ENCODE data around the gene ZNF800.

ZNF800 gene

DNA sequence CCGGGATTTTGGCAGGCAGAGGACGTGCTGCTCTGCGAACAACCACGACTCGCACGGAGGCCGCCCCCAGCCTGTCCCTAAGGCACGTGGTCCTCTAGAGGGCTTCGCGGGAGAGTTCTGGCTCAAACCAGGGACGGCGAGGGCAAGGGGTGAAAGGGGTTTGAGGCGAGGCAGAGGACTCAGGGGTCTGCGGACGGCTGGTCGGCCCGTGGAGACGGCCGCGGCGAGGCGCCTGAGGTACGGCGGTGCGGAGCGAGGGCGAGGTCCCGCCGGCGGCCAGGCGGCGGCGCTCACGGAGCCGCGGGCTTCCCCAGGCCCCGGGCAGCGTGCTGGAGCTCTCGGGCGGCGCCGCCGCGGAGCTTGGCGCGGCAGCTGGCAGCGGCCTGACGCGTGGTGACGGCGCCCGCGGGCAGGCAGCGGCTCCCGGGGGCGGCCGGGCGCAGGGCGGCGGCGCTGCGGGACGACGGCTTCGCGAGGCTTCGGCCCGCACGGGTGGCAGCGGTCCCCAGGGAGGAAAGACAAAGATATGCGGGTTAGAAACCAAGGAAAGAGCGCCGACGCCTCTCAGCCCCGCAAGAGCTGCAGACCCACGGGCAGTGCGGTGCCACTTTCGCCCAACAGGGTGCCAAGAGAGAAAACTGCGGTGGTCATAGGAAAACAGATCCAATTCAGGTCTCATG lies 44.8 kb downstream of the ZNF800 start (continued):
- TF ChIP-seq YY1 (tag by site-specific recombination; IDR thresholded peaks at IDR 0.05) (no peak), ZNF600 (tag by site-specific recombination; IDR thresholded peaks at IDR 0.05) (no peak)

DNA sequence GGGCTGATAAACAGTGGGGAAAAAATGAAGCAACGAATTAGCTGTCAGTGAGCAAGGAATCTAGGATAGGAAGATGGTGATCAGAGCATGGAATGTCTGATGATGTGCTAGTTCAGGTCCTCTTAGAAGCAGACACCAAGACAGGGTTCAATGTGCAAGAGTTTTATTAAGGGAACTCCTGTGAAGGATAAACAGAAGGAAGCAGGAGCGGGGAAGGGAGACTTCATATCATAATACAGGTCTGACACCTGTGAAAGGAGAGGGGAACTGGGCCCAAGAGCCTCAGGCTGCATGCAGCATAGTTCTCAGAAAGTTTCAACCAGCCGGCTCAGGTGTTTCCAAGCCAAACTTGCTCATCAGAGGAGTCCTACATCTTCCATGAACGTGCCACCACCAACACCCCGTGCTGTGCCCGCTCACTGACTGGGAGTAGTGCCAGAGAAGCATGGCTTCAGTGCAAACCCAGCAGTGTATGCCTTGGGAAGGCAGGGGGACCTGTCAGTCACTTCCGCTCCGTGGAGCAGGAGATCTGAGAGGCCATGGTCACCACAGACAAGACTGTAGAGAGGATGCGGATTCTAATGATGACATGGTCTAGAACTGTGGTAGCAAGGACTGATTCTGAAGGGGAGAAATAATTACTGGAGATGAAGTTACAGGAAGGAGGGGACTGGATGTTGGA lies 45.8 kb downstream of the ZNF800 start:
- Histone ChIP-seq H3K36me3 (ENCODE audit: control insufficient read depth in 2 of 2, insufficient read depth in 1 of 2, low read length in 2 of 2) (no peaks in the 10 kb centered on the region), H3K27ac (ENCODE audit: extremely low read depth, low read depth, low read length) (no peak overlapping the region), H3K4me3 (ENCODE audit: low read depth, low read length) (no peak overlapping the region), H3K9me3 (ENCODE audit: control insufficient read depth, insufficient read depth, low read depth, low read length) (no peaks in the 10 kb centered on the region), H3K4me1 (ENCODE audit: control insufficient read depth, insufficient read depth, low read length) (no peaks in the 10 kb centered on the region)
- ChIA-PET POLR2A (no interaction called here), CTCF (interaction anchor here (0.6 to 3.3 kb wide), 11 partner anchors 9 to 628 kb away, joined by 3 to 22 read pairs (median 4); no protein-coding TSS in a partner anchor)
- TF ChIP-seq, protein P1, sequence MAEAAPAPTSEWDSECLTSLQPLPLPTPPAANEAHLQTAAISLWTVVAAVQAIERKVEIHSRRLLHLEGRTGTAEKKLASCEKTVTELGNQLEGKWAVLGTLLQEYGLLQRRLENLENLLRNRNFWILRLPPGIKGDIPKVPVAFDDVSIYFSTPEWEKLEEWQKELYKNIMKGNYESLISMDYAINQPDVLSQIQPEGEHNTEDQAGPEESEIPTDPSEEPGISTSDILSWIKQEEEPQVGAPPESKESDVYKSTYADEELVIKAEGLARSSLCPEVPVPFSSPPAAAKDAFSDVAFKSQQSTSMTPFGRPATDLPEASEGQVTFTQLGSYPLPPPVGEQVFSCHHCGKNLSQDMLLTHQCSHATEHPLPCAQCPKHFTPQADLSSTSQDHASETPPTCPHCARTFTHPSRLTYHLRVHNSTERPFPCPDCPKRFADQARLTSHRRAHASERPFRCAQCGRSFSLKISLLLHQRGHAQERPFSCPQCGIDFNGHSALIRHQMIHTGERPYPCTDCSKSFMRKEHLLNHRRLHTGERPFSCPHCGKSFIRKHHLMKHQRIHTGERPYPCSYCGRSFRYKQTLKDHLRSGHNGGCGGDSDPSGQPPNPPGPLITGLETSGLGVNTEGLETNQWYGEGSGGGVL (tag by site-specific recombination; IDR thresholded peaks at IDR 0.05), result no peak
- TF ChIP-seq ZNF768 (tag by site-specific recombination; IDR thresholded peaks at IDR 0.05), result no peak
- no peak for TF ChIP-seq ZXDB (tag by site-specific recombination; IDR thresholded peaks at IDR 0.05)
- TF ChIP-seq ZNF777 (tag by site-specific recombination; IDR thresholded peaks at IDR 0.05; ENCODE audit: borderline replicate concordance), result no peak
- TF ChIP-seq ZNF776 (tag by site-specific recombination; IDR thresholded peaks at IDR 0.05; ENCODE audit: borderline replicate concordance), result no peak
- no peak for TF ChIP-seq SCRT1 (tag by site-specific recombination; IDR thresholded peaks at IDR 0.05; ENCODE audit: borderline replicate concordance)
- TF ChIP-seq YY1 (tag by site-specific recombination; IDR thresholded peaks at IDR 0.05), result no peak
- no peak for TF ChIP-seq ZNF311 (tag by site-specific recombination; IDR thresholded peaks at IDR 0.05; ENCODE audit: borderline replicate concordance)
- no peak for TF ChIP-seq WT1 (tag by site-specific recombination; IDR thresholded peaks at IDR 0.05)
- no peak for TF ChIP-seq KLF1 (tag by site-specific recombination; IDR thresholded peaks at IDR 0.05)
- TF ChIP-seq ZFP3 (tag by site-specific recombination; IDR thresholded peaks at IDR 0.05; ENCODE audit: low read depth), result no peak

DNA sequence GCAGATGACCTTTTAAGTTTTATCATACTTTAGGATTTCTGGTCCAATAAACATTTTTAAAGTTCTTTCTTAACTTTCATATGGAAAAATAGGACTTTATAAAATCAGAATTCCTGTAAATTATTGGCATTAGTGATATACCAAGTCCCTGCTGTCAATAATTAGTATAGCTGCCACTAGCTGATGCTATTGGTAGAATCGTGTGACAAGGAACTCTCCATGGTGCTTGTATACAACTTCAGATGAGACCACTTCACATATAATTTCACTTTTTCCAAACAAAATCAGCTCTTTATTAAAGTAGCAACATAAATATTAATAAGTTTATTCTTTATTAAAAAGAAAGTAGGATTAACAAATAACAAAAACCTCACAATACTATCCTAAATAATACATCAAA lies 49.9 kb downstream of the ZNF800 start:
- POLR2A ChIA-PET, result no interaction called here
- Histone ChIP-seq H3K4me1 (ENCODE audit: control insufficient read depth, insufficient read depth, low read length) (no peaks in the 10 kb centered on the region), H3K27ac (ENCODE audit: extremely low read depth, low read depth, low read length) (no peak overlapping the region), H3K9me3 (ENCODE audit: control insufficient read depth, insufficient read depth, low read depth, low read length) (no peaks in the 10 kb centered on the region), H3K36me3 (ENCODE audit: control insufficient read depth in 2 of 2, insufficient read depth in 1 of 2, low read length in 2 of 2) (no peaks in the 10 kb centered on the region), H3K4me3 (ENCODE audit: low read depth, low read length) (no peak overlapping the region)
- TF ChIP-seq ZNF155 (tag by site-specific recombination; IDR thresholded peaks at IDR 0.05), result no peak
- TF ChIP-seq, protein P2, sequence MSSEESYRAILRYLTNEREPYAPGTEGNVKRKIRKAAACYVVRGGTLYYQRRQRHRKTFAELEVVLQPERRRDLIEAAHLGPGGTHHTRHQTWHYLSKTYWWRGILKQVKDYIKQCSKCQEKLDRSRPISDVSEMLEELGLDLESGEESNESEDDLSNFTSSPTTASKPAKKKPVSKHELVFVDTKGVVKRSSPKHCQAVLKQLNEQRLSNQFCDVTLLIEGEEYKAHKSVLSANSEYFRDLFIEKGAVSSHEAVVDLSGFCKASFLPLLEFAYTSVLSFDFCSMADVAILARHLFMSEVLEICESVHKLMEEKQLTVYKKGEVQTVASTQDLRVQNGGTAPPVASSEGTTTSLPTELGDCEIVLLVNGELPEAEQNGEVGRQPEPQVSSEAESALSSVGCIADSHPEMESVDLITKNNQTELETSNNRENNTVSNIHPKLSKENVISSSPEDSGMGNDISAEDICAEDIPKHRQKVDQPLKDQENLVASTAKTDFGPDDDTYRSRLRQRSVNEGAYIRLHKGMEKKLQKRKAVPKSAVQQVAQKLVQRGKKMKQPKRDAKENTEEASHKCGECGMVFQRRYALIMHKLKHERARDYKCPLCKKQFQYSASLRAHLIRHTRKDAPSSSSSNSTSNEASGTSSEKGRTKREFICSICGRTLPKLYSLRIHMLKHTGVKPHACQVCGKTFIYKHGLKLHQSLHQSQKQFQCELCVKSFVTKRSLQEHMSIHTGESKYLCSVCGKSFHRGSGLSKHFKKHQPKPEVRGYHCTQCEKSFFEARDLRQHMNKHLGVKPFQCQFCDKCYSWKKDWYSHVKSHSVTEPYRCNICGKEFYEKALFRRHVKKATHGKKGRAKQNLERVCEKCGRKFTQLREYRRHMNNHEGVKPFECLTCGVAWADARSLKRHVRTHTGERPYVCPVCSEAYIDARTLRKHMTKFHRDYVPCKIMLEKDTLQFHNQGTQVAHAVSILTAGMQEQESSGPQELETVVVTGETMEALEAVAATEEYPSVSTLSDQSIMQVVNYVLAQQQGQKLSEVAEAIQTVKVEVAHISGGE (tag by site-specific recombination; conservative IDR thresholded peaks at IDR 0.05; ENCODE audit: low read depth), result no peak
- TF ChIP-seq, protein P3, sequence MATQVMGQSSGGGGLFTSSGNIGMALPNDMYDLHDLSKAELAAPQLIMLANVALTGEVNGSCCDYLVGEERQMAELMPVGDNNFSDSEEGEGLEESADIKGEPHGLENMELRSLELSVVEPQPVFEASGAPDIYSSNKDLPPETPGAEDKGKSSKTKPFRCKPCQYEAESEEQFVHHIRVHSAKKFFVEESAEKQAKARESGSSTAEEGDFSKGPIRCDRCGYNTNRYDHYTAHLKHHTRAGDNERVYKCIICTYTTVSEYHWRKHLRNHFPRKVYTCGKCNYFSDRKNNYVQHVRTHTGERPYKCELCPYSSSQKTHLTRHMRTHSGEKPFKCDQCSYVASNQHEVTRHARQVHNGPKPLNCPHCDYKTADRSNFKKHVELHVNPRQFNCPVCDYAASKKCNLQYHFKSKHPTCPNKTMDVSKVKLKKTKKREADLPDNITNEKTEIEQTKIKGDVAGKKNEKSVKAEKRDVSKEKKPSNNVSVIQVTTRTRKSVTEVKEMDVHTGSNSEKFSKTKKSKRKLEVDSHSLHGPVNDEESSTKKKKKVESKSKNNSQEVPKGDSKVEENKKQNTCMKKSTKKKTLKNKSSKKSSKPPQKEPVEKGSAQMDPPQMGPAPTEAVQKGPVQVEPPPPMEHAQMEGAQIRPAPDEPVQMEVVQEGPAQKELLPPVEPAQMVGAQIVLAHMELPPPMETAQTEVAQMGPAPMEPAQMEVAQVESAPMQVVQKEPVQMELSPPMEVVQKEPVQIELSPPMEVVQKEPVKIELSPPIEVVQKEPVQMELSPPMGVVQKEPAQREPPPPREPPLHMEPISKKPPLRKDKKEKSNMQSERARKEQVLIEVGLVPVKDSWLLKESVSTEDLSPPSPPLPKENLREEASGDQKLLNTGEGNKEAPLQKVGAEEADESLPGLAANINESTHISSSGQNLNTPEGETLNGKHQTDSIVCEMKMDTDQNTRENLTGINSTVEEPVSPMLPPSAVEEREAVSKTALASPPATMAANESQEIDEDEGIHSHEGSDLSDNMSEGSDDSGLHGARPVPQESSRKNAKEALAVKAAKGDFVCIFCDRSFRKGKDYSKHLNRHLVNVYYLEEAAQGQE (tag by site-specific recombination; IDR thresholded peaks at IDR 0.05), result peak; percentile 82
- CTCF ChIA-PET, result interaction anchor here (0.6 kb wide), 1 partner anchor 171 kb away, joined by 3 read pairs; no protein-coding TSS in a partner anchor

All from HEK293 (cell line).